Left hindlimb (tissue), 1 donor: ENCODE measurements around the gene PRSS21.

Experiments used
- DNase-seq: peaks from one replicate; pipeline ENCODE4 v3.0.0-alpha.2; 2018

Gene PRSS21

GRCh38 chr16:2816751-2817339 is at the start of gene PRSS21:
Gene PRSS21, plus strand, starts transcription at chr16:2817237. Its CDS starts 32 bp downstream, at chr16:2817269.
- no peak for DNase-seq

GRCh38 chr16:2767891-2768290 is 49.1 kb upstream of the PRSS21 start:
- no peak for DNase-seq

- no peak for DNase-seq
Observed at GRCh38 chr16:2768403-2769089, 48.5 kb upstream of the PRSS21 start.

GRCh38 chr16:2769100-2769529 is 47.9 kb upstream of the PRSS21 start:
- no peak for DNase-seq

GRCh38 chr16:2769675-2770056 is 47.4 kb upstream of the PRSS21 start:
- DNase-seq, result no peak

- no peak for DNase-seq
Observed at GRCh38 chr16:2770057-2770951, 46.7 kb upstream of the PRSS21 start.

- no peak for DNase-seq
Observed at GRCh38 chr16:2771496-2772402, 45.3 kb upstream of the PRSS21 start.

- no peak for DNase-seq
Observed at GRCh38 chr16:2773188-2773968, 43.7 kb upstream of the PRSS21 start.

- no peak for DNase-seq
Observed at GRCh38 chr16:2774161-2774891, 42.7 kb upstream of the PRSS21 start.

- DNase-seq, result no peak
Observed at GRCh38 chr16:2775131-2775716, 41.8 kb upstream of the PRSS21 start.

- no peak for DNase-seq
Observed at GRCh38 chr16:2775765-2776499, 41.1 kb upstream of the PRSS21 start.

GRCh38 chr16:2776500-2777139 is 40.4 kb upstream of the PRSS21 start:
- DNase-seq, result no peak

- peak; percentile 92 for DNase-seq
Observed at GRCh38 chr16:2777231-2777902, 39.7 kb upstream of the PRSS21 start, which contains the start of gene ELOB. Gene ELOB, minus strand, starts transcription at chr16:2777280. Its CDS starts 41 bp downstream, at chr16:2777239.

- DNase-seq, result no peak
Observed at GRCh38 chr16:2777903-2778629, 39.0 kb upstream of the PRSS21 start.

GRCh38 chr16:2778630-2778958 is 38.4 kb upstream of the PRSS21 start:
- no peak for DNase-seq

- no peak for DNase-seq
Observed at GRCh38 chr16:2779151-2779920, 37.7 kb upstream of the PRSS21 start.
